Ascending aorta (tissue), 2 donors: Measurements from ENCODE around the gene FIZ1. TPM values are rescaled to one million over a fixed set of nuclear protein-coding genes. Genes with fewer than 3 reads are reported as not detected.

Source experiments
- DNase-seq, 2 donors: peaks; one replicate each; pipeline ENCODE4 v3.0.0-alpha.2; 2019; ENCODE audit warnings: low spot score in 2 of 2
- H3K27ac ChIP-seq, 2 donors: fragments of 200-600 bp; sonication (generic); one replicate each; pipeline ENCODE4 v1.5.1; 2016 to 2017; ENCODE audit warnings: mild to moderate bottlenecking in 1 of 2
- H3K27me3 ChIP-seq: fragments of 200-600 bp; sonication (generic); one replicate; pipeline ENCODE4 v1.5.1; 2017
- H3K36me3 ChIP-seq, 2 donors: fragments of 200-600 bp; sonication (generic); one replicate each; pipeline ENCODE4 v1.5.1; 2016
- H3K4me1 ChIP-seq, 2 donors: fragments of 200-600 bp; sonication (generic); one replicate each; pipeline ENCODE4 v1.5.1; 2016 to 2017; ENCODE audit warnings: mild to moderate bottlenecking in 1 of 2
- H3K4me3 ChIP-seq, 2 donors: fragments of 200-600 bp; sonication (generic); one replicate each; pipeline ENCODE4 v1.5.1; 2016 to 2017; ENCODE audit warnings: mild to moderate bottlenecking in 1 of 2
- H3K9me3 ChIP-seq, 2 donors: fragments of 200-600 bp; sonication (generic); one replicate each; pipeline ENCODE4 v1.5.1; 2016
- intact Hi-C: fragments of 100-400 bp; cut with DNase I; formaldehyde crosslinking; loops from one replicate; pipeline ENCODE4 v1.15.1; 2023
- total RNA-seq: library from RNA; depleted of rRNA; stranded (reverse); fragments of >200 nt; gene quantifications from one replicate; pipeline ENCODE4 v1.1.0, GENCODE V29; 2016
- TF ChIP-seq, protein P1 (sequence below), 3 experiments: fragments of 200-600 bp in 2 of 3; fragments of 450-650 bp in 1 of 3; sonication (generic) in 2 of 3; IDR thresholded peaks; one replicate each; pipeline ENCODE4 v1.5.1; 2016 to 2019; ENCODE audit warnings: antibody characterized with exemption in 3 of 3, mild to moderate bottlenecking in 1 of 3, moderate library complexity in 1 of 3

The FIZ1 gene
- total RNA-seq, 1 donor from 2014 or later = 30.5 TPM

DNA sequence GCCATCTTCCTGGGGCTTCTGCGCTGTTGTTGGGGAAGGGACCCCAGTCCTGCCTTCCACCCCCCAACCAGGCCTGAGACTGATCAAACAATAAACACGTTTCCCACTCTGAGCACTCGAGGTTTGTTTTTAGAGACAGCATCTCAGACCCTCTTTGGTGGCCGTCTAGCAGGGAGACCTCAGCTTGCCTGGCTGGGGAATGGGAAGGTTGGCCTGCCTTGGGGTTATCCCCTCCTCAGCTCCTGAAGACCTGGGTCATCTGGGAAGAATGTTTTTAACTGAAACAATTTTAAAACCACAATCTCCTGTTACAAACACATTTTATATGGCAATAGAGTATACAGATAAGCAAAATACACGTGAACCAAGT, 46.2 kb upstream of the FIZ1 start:
- H3K36me3 ChIP-seq = peaks cover 3 to 10% of the 10 kb centered on the region in 2 donors
- H3K4me1 ChIP-seq = peaks cover 11 to 16% of the 10 kb centered on the region in 2 donors
- H3K4me3 ChIP-seq = no peak overlapping the region
- intact Hi-C loops = loop anchor here (5.0 kb wide), 1 partner anchor 258 kb away; the partner anchor contains the start of gene RPL28
- TF ChIP-seq, protein P1, sequence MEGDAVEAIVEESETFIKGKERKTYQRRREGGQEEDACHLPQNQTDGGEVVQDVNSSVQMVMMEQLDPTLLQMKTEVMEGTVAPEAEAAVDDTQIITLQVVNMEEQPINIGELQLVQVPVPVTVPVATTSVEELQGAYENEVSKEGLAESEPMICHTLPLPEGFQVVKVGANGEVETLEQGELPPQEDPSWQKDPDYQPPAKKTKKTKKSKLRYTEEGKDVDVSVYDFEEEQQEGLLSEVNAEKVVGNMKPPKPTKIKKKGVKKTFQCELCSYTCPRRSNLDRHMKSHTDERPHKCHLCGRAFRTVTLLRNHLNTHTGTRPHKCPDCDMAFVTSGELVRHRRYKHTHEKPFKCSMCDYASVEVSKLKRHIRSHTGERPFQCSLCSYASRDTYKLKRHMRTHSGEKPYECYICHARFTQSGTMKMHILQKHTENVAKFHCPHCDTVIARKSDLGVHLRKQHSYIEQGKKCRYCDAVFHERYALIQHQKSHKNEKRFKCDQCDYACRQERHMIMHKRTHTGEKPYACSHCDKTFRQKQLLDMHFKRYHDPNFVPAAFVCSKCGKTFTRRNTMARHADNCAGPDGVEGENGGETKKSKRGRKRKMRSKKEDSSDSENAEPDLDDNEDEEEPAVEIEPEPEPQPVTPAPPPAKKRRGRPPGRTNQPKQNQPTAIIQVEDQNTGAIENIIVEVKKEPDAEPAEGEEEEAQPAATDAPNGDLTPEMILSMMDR (IDR thresholded peaks at IDR 0.05) = no peak
- no peaks in the 10 kb centered on the region for H3K27me3 ChIP-seq
- no peak for DNase-seq
- no peaks in the 10 kb centered on the region for H3K9me3 ChIP-seq
- no peak overlapping the region for H3K27ac ChIP-seq

DNA sequence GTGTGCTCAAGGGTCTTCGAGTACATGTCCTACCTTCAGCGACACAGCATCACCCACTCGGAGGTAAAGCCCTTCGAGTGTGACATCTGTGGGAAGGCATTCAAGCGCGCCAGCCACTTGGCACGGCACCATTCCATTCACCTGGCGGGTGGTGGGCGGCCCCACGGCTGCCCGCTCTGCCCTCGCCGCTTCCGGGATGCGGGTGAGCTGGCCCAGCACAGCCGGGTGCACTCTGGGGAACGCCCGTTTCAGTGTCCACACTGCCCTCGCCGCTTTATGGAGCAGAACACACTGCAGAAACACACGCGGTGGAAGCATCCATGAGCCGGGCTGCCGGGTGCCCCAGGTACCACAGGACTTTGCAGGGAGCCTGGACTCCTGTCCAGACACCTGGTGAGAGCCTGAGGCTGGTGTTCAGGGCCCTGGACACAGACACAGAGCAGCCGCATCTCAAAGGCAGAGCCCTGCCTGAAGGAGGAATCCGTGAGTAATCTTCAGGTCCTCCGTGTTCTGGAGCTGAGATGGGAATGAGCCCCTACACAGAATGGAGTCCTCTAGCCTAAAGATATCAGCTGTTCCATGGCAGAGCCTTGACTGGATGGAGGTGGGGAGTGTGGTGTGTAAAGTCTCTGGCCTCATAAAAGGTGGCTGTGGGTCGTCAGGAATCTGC, 45.7 kb upstream of the FIZ1 start:
- Histone ChIP-seq H3K4me1 (peaks cover 16 to 17% of the 10 kb centered on the region in 2 donors), H3K36me3 (peaks cover 3 to 10% of the 10 kb centered on the region in 2 donors), H3K9me3 (no peaks in the 10 kb centered on the region), H3K27me3 (no peaks in the 10 kb centered on the region), H3K27ac (no peak overlapping the region), H3K4me3 (peak overlapping the region in 1 of 2 donors; percentile 82)
- no peak for DNase-seq
- intact Hi-C loops = loop anchor here (5.0 kb wide), 1 partner anchor 258 kb away; the partner anchor contains the start of gene RPL28
- TF ChIP-seq, protein P1 (IDR thresholded peaks at IDR 0.05) = no peak

DNA sequence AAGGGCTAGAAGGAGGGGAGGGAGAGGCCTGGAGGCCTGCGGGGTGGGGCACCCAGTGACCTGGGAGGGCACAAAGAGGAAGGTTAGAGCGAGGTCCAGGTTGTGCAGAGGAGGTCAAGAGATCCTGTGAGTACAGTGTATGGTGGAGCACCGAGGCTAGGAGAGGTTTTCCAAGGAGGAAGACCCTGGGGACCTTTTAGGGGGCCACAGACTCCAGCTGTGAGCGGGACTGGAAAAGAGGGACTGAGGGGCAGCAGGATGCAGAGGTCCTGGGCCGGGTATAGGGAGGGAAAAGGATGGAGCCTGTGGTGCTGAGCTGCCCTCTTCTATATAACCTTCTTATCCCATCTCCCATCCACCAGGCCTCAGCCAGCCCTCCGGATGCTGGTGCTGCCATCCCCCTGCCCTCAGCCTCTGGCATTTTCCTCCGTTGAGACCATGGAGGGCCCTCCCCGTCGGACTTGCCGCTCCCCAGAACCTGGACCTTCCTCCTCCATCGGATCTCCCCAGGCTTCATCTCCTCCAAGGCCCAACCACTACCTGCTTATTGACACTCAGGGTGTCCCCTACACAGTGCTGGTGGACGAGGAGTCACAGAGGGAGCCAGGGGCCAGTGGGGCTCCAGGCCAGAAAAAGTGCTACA, 45.0 kb upstream of the FIZ1 start:
- H3K4me1 ChIP-seq = peaks cover 20 to 22% of the 10 kb centered on the region in 2 donors
- TF ChIP-seq, protein P1 (IDR thresholded peaks at IDR 0.05) = no peak
- H3K36me3 ChIP-seq = peaks cover 3 to 10% of the 10 kb centered on the region in 2 donors
- intact Hi-C loops = no loop called here
- peak overlapping the region; percentile 89 to 98 for H3K27ac ChIP-seq
- DNase-seq = no peak
- peak overlapping the region; percentile 66 to 82 for H3K4me3 ChIP-seq
- no peaks in the 10 kb centered on the region for H3K27me3 ChIP-seq
- no peaks in the 10 kb centered on the region for H3K9me3 ChIP-seq

DNA sequence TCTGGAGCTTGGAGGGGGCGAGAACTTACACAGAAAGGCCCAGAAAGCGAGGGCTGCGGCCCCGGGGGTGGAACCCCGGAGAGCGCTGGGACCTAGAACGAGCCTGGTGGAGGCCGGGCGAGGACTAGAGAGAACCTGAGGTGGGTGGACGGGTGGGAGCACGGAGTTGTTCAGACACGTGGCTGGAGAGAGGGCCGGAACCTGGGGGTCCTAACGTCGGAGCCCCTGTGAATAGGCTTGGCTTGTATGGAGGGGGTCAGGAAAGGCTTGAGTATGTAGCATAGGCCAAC, 44.5 kb upstream of the FIZ1 start:
- peak overlapping the region; percentile 66 to 82 for H3K4me3 ChIP-seq
- peaks cover 3 to 10% of the 10 kb centered on the region in 2 donors for H3K36me3 ChIP-seq
- intact Hi-C loops = no loop called here
- peaks cover 20 to 22% of the 10 kb centered on the region in 2 donors for H3K4me1 ChIP-seq
- no peaks in the 10 kb centered on the region for H3K9me3 ChIP-seq
- DNase-seq = no peak
- H3K27ac ChIP-seq = peak overlapping the region; percentile 89 to 98
- TF ChIP-seq, protein P1 (IDR thresholded peaks at IDR 0.05) = no peak
- no peaks in the 10 kb centered on the region for H3K27me3 ChIP-seq

DNA sequence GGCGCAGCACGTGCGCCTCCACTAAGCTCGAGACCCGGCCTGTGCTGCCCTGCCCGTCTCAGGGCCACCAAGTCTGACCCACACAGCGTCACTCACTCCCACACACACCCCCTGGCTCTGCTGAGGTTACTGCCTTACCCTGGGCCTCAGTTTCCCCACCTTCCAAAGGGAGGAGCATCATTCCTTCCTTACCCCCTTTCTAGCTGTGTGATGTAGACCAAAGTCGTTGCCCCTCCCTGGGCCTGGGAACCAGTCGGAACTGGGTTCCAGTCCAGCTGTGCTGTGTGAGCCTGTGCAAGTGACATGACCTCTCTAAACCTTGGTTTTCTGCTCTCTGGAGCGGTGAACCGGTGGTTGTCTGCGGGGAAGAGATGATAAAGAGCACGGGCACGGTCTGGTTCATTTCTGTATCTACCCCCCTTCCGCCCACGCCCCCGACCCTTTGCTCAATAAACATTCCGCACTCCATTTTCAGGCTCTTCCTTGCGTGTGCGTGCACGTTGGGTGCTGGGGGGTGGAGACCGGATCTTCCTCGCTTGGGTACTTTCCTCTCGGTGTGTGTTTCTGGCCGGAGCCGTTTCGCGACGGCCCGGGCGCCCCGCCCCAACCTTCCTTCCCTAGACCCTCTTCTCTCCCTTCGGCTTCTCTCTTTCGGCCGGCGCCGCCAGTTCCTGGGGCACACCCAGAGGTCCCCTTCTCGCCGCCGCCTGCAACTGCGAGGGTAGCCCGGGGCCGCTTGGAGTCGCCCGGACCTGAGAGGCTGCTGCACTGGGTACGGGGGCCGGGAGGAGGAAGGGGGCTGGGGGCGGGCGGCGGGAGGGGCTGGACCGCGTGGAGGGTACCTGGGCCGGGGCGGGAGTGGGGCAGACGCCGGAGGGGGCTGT, 43.9 kb upstream of the FIZ1 start, which contains the start of gene ZNF581:
TSS of gene ZNF581 (plus strand) at position 647 of the 884 bp plus-strand sequence. CDS start 923 bp downstream, outside the sequence.
- intact Hi-C loops = no loop called here
- Histone ChIP-seq H3K27me3 (no peaks in the 10 kb centered on the region), H3K27ac (peak within 1 kb of the TSS; percentile 89 to 98), H3K36me3 (peaks cover 3 to 10% of the 10 kb centered on the region in 2 donors), H3K9me3 (no peaks in the 10 kb centered on the region), H3K4me3 (peak within 1 kb of the TSS; percentile 66 to 82), H3K4me1 (peaks cover 20 to 26% of the 10 kb centered on the region in 2 donors)
- DNase-seq = peak in 1 of 2 donors; percentile 87
- TF ChIP-seq, protein P1 (IDR thresholded peaks at IDR 0.05) = no peak
